Measurements from ENCODE around the gene SLC9A2. TPM values are rescaled to one million over a fixed set of nuclear protein-coding genes. Genes with fewer than 3 reads are reported as not detected.

SLC9A2 gene
- total RNA-seq, 3 donors from 2014 or later (not counting 1 experiment from before 2014, with no cell fraction given), result not detected

DNA sequence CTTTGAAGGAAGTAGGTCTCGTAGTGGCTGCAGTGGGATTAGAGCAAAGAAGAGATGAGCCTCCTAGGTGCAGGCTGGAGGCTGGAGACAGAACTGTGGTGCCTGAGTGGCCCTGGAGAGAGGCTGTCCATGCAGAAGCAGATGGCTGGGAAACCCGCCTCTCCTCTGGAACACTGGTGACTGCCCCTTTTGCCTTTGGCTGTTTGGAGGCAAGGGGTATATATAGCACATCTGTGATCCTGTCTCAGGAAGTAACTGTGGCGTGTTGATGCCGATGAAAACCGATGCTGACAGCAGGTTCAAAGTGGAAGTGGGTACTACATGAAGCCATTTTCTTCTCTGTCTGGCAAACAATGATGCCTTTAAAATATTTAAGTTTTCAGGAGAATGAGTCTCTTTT, 43.5 kb downstream of the SLC9A2 start:
- Histone ChIP-seq H3K36me3 (ENCODE audit: control insufficient read depth, insufficient read depth, low read length) (no peaks in the 10 kb centered on the region), H3K9me3 (ENCODE audit: control insufficient read depth, insufficient read depth, low read length) (no peaks in the 10 kb centered on the region), H3K27me3 (ENCODE audit: control insufficient read depth, insufficient read depth, low read length) (peaks cover 3% of the 10 kb centered on the region), H3K4me3 (ENCODE audit: low read length) (no peak overlapping the region), H3K27ac (ENCODE audit: low read length) (no peak overlapping the region), H3K4me1 (ENCODE audit: control insufficient read depth, insufficient read depth, low read length) (no peaks in the 10 kb centered on the region)
- intact Hi-C loops (cut with micrococcal nuclease), result no loop called here
- TF ChIP-seq, protein P1, sequence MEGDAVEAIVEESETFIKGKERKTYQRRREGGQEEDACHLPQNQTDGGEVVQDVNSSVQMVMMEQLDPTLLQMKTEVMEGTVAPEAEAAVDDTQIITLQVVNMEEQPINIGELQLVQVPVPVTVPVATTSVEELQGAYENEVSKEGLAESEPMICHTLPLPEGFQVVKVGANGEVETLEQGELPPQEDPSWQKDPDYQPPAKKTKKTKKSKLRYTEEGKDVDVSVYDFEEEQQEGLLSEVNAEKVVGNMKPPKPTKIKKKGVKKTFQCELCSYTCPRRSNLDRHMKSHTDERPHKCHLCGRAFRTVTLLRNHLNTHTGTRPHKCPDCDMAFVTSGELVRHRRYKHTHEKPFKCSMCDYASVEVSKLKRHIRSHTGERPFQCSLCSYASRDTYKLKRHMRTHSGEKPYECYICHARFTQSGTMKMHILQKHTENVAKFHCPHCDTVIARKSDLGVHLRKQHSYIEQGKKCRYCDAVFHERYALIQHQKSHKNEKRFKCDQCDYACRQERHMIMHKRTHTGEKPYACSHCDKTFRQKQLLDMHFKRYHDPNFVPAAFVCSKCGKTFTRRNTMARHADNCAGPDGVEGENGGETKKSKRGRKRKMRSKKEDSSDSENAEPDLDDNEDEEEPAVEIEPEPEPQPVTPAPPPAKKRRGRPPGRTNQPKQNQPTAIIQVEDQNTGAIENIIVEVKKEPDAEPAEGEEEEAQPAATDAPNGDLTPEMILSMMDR (IDR thresholded peaks at IDR 0.05), result no peak
- Mint-ChIP-seq H3K9me3 (no peaks in the 10 kb centered on the region), H3K4me3 (no peak overlapping the region), H3K36me3 (no peaks in the 10 kb centered on the region), H3K27ac (no peak overlapping the region), H3K4me1 (peaks cover 9 to 10% of the 10 kb centered on the region in 2 donors), H3K27me3 (ENCODE audit: low read depth in 2 of 2) (peaks cover 11 to 24% of the 10 kb centered on the region in 2 donors)
- DNase-seq (peak in 1 of 2 donors; percentile 12), ATAC-seq (no peak)
- WGBS (ENCODE audit: insufficient coverage), result 12% methylated on average over 5 of the region's 5 CpGs

DNA sequence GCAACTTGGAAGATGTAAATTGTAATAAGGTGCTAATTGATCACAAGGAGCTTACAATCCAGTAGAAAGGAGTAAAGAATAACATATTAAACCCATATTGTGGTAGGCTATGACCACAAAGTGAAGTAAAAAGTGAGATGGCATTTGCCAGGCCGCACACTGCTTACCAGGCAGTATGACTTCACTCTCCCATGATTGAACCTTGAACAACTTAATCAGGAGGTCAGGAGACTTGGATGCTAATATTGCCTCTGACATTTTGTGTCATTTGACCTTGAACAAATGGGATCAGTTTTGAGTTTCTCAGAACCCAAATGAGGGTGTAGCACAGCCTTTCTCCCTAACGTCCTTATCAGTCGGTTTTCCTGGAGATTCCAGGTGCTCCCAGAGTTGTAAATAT, 44.0 kb downstream of the SLC9A2 start:
- Histone ChIP-seq H3K4me3 (ENCODE audit: low read length) (no peak overlapping the region), H3K9me3 (ENCODE audit: control insufficient read depth, insufficient read depth, low read length) (no peaks in the 10 kb centered on the region), H3K4me1 (ENCODE audit: control insufficient read depth, insufficient read depth, low read length) (no peaks in the 10 kb centered on the region), H3K27me3 (ENCODE audit: control insufficient read depth, insufficient read depth, low read length) (peaks cover 3% of the 10 kb centered on the region), H3K27ac (ENCODE audit: low read length) (no peak overlapping the region), H3K36me3 (ENCODE audit: control insufficient read depth, insufficient read depth, low read length) (no peaks in the 10 kb centered on the region)
- WGBS (ENCODE audit: insufficient coverage), result 63% methylated on average over 3 of the region's 3 CpGs
- Mint-ChIP-seq H3K9me3 (no peaks in the 10 kb centered on the region), H3K27ac (no peak overlapping the region), H3K4me1 (peaks cover 9 to 10% of the 10 kb centered on the region in 2 donors), H3K36me3 (no peaks in the 10 kb centered on the region), H3K27me3 (ENCODE audit: low read depth in 2 of 2) (peaks cover 11 to 27% of the 10 kb centered on the region in 2 donors), H3K4me3 (no peak overlapping the region)
- TF ChIP-seq, protein P1 (IDR thresholded peaks at IDR 0.05), result no peak
- DNase-seq, result no peak
- no peak for ATAC-seq
- intact Hi-C loops (cut with micrococcal nuclease), result no loop called here

DNA sequence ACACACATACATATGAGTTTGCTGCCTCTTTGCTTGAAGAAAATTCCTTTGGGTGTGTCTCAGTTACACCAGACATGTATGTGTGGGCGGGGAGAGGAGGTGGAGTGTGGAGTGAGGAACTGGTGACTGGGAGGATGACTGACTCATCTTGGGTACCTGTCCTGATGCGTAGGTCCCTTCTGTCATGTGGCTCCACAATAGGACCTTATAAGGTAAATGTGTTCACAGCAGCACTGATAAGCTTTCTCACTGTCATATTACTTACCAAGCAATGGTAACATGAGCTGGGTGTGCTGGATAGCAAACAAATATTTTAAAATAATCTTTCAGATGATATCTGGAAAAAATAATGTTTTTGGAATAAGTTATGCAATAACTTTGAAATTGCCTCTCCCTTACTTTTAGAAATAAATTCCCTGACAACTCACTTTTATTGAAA, 45.1 kb downstream of the SLC9A2 start:
- Histone ChIP-seq H3K36me3 (ENCODE audit: control insufficient read depth, insufficient read depth, low read length) (no peaks in the 10 kb centered on the region), H3K27me3 (ENCODE audit: control insufficient read depth, insufficient read depth, low read length) (peaks cover 3% of the 10 kb centered on the region), H3K4me1 (ENCODE audit: control insufficient read depth, insufficient read depth, low read length) (no peaks in the 10 kb centered on the region), H3K9me3 (ENCODE audit: control insufficient read depth, insufficient read depth, low read length) (no peaks in the 10 kb centered on the region), H3K4me3 (ENCODE audit: low read length) (no peak overlapping the region), H3K27ac (ENCODE audit: low read length) (no peak overlapping the region)
- Mint-ChIP-seq H3K36me3 (no peaks in the 10 kb centered on the region), H3K9me3 (no peaks in the 10 kb centered on the region), H3K4me3 (no peak overlapping the region), H3K27ac (no peak overlapping the region), H3K4me1 (peaks cover 9 to 10% of the 10 kb centered on the region in 2 donors), H3K27me3 (ENCODE audit: low read depth in 2 of 2) (peaks cover 15 to 38% of the 10 kb centered on the region in 2 donors)
- intact Hi-C loops (cut with micrococcal nuclease), result no loop called here
- 59% methylated on average over 2 of the region's 2 CpGs for WGBS (ENCODE audit: insufficient coverage)
- no peak for ATAC-seq
- DNase-seq, result peak in 1 of 2 donors; percentile 17
- TF ChIP-seq, protein P1 (IDR thresholded peaks at IDR 0.05), result no peak

DNA sequence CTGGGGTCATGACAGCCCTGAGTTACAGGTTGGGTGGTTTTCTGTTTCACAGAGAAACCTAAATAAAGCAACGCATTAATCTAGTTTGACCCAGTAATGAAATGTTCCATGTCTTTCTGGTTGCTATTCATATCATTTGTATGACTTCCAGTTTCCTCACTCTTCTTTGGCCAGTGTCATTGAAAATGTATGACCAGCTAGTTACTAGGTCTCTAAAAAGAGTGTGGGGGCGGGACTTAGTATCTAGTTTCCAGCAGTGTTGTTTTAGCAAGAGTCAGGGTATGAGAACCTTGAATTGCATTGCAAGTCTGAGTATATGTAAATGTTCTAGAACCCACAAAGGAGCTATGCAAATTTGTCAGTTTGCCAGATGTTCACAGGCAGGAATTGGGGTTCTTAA, 47.7 kb downstream of the SLC9A2 start:
- peaks cover 9 to 10% of the 10 kb centered on the region in 2 donors for H3K4me1 Mint-ChIP-seq
- DNase-seq (no peak), ATAC-seq (no peak)
- intact Hi-C loops (cut with micrococcal nuclease), result no loop called here
- no peaks in the 10 kb centered on the region for H3K4me1 ChIP-seq (ENCODE audit: control insufficient read depth, insufficient read depth, low read length)
- 74% methylated on average over 1 of the region's 2 CpGs for WGBS (ENCODE audit: insufficient coverage)
- no peak overlapping the region for H3K4me3 ChIP-seq (ENCODE audit: low read length)
- TF ChIP-seq, protein P1 (IDR thresholded peaks at IDR 0.05), result no peak
- H3K36me3 Mint-ChIP-seq, result no peaks in the 10 kb centered on the region
- no peaks in the 10 kb centered on the region for H3K36me3 ChIP-seq (ENCODE audit: control insufficient read depth, insufficient read depth, low read length)
- no peak overlapping the region for H3K27ac ChIP-seq (ENCODE audit: low read length)
- peaks cover 19 to 29% of the 10 kb centered on the region in 2 donors for H3K27me3 Mint-ChIP-seq (ENCODE audit: low read depth in 2 of 2)
- no peaks in the 10 kb centered on the region for H3K9me3 Mint-ChIP-seq
- no peak overlapping the region for H3K27ac Mint-ChIP-seq
- no peak overlapping the region for H3K4me3 Mint-ChIP-seq
- no peaks in the 10 kb centered on the region for H3K9me3 ChIP-seq (ENCODE audit: control insufficient read depth, insufficient read depth, low read length)
- H3K27me3 ChIP-seq (ENCODE audit: control insufficient read depth, insufficient read depth, low read length), result no peaks in the 10 kb centered on the region

All from natural killer cell (primary cell).